Testis (tissue), 3 donors: ENCODE data around the gene ADORA1. TPM values are rescaled to one million over a fixed set of nuclear protein-coding genes. Genes with fewer than 3 reads are reported as not detected.

Experiments
- DNase-seq: peaks from one replicate; pipeline ENCODE4 v3.0.0-alpha.2; 2019
- H3K27ac ChIP-seq, 2 donors: fragments of 200-600 bp; sonication (generic); one replicate each; pipeline ENCODE4 v1.5.1; 2019
- H3K27me3 ChIP-seq: fragments of 200-600 bp; sonication (generic); one replicate; pipeline ENCODE4 v1.5.1; 2019
- H3K36me3 ChIP-seq: fragments of 200-600 bp; sonication (generic); one replicate; pipeline ENCODE4 v1.5.1; 2017; ENCODE audit warnings: low read depth; ENCODE audit errors: missing control alignments
- H3K4me1 ChIP-seq: fragments of 200-600 bp; sonication (generic); one replicate; pipeline ENCODE4 v1.5.1; 2019
- H3K4me3 ChIP-seq, 2 donors: fragments of 200-600 bp; sonication (generic); one replicate each; pipeline ENCODE4 v1.5.1; 2017 to 2019
- H3K9me3 ChIP-seq: fragments of 200-600 bp; sonication (generic); one replicate; pipeline ENCODE4 v1.5.1; 2017
- POLR2A ChIP-seq: fragments of 450-650 bp; IDR thresholded peaks from one replicate; pipeline ENCODE4 v1.6.1; 2017; ENCODE audit warnings: antibody characterized with exemption, mild to moderate bottlenecking, moderate library complexity
- WGBS, 2 donors: methylation state at CpG; one replicate each; pipeline ENCODE4 v1.1.5; 2018; 5-methylcytosine and 5-hydroxymethylcytosine counted together
- intact Hi-C: fragments of 100-400 bp; cut with DNase I; formaldehyde crosslinking; loops from one replicate; pipeline ENCODE4 v1.15.1; 2023; ENCODE audit warnings: low total_unique reads
- polyA plus RNA-seq: library from polyadenylated mRNA; stranded (reverse); fragments of 350-450 nt; fragmentation: Illumina TruSeq; extraction: RNeasy Lipid Tissue Mini Kit (QIAGEN cat#74804); gene quantifications from one replicate; pipeline ENCODE4 v1.2.3, GENCODE V29; 2014; ENCODE audit warnings: low read depth, low replicate concordance; ENCODE audit not compliant: insufficient read depth
- total RNA-seq, 2 donors: library from RNA; depleted of rRNA; stranded (reverse); fragments of >200 nt; gene quantifications; one replicate each; pipeline ENCODE4 v1.2.3, GENCODE V29; 2016
- TF ChIP-seq, protein P1 (sequence below), 3 experiments: fragments of 450-650 bp in 2 of 3; fragments of 200-600 bp in 1 of 3; sonication (generic) in 1 of 3; IDR thresholded peaks; one replicate each; pipeline ENCODE4 v1.5.1; 2016 to 2019; ENCODE audit warnings: antibody characterized with exemption in 3 of 3, mild to moderate bottlenecking in 2 of 3, moderate library complexity in 1 of 3

ADORA1 gene
- total and polyA plus RNA-seq, 3 donors from 2014 or later = 43.2 to 68.6 (median 61.9) TPM

DNA sequence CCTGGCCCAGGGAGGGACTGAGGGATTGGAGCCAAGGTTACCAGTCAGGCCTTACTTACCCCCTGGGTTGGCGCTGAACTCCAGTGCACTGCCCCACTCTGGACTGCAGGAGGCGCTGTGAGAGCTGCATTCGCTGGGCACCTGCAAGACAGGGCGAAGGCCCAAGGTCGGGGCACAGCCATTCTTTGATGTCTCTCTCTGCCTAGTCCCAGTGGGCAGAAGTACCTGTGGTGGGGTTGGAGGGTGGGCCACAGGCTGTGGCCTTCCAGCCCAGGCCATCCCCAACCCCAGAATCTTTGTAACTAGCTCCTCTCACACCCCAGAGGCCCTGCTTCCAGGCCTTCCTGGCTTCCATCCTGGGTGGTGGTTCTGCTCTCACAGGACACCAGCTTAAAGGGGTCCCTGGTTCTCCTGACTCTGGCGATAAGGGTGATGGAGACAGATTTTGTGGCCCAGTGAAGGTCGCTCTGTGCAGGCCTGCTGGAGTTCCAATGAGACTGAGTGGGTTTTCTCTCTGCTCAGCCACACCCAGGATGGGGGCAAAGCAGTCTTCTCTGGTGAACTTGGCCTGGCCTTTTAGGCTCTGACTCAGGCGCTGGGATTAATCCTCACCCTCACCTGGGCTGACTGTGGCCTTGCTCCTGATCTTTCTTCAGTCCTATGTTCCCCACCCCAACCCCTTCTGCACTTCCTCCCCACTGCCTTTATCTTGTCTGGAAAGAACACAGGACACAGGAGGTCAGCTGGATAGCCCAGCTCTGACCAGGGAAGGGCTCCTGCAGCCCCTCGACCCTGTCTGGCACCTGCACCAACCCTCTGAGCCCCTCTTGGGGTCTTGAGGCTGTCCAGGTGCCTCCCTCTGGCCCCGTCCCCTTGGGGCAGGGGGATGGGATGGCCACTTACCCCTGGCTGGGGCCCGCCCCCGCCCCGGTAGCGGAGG lies 42.7 kb upstream of the ADORA1 start:
- no peak for TF ChIP-seq POLR2A
- TF ChIP-seq, protein P1, sequence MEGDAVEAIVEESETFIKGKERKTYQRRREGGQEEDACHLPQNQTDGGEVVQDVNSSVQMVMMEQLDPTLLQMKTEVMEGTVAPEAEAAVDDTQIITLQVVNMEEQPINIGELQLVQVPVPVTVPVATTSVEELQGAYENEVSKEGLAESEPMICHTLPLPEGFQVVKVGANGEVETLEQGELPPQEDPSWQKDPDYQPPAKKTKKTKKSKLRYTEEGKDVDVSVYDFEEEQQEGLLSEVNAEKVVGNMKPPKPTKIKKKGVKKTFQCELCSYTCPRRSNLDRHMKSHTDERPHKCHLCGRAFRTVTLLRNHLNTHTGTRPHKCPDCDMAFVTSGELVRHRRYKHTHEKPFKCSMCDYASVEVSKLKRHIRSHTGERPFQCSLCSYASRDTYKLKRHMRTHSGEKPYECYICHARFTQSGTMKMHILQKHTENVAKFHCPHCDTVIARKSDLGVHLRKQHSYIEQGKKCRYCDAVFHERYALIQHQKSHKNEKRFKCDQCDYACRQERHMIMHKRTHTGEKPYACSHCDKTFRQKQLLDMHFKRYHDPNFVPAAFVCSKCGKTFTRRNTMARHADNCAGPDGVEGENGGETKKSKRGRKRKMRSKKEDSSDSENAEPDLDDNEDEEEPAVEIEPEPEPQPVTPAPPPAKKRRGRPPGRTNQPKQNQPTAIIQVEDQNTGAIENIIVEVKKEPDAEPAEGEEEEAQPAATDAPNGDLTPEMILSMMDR (IDR thresholded peaks at IDR 0.05) = peak in 2 of 3 experiments; percentile 5 to 19
- Histone ChIP-seq H3K36me3 (no peaks in the 10 kb centered on the region), H3K4me3 (no peak overlapping the region), H3K27ac (no peak overlapping the region), H3K4me1 (no peaks in the 10 kb centered on the region), H3K27me3 (no peaks in the 10 kb centered on the region), H3K9me3 (no peaks in the 10 kb centered on the region)
- WGBS, 2 donors = 86 to 90% methylated on average over 4 to 14 of the region's 14 CpGs
- intact Hi-C loops = no loop called here
- DNase-seq = no peak

- no peak within 1 kb of the TSS for H3K4me3 ChIP-seq
- H3K27me3 ChIP-seq = no peaks in the 10 kb centered on the region
- H3K27ac ChIP-seq = no peak within 1 kb of the TSS
- TF ChIP-seq, protein P1 (IDR thresholded peaks at IDR 0.05) = no peak
- TF ChIP-seq POLR2A = no peak
- intact Hi-C loops = no loop called here
- 85 to 91% methylated on average over 21 to 36 of the region's 36 CpGs for WGBS, 2 donors
- no peak for DNase-seq
- H3K9me3 ChIP-seq = no peaks in the 10 kb centered on the region
- no peaks in the 10 kb centered on the region for H3K36me3 ChIP-seq
- peaks cover 1% of the 10 kb centered on the region for H3K4me1 ChIP-seq
These were observed 41.8 kb upstream of the ADORA1 start, which contains the start of gene MYOG for GRCh38 chr1:203085528-203086406. MYOG (minus strand) TSS chr1:203086012; CDS start chr1:203085961, 51 bp downstream.

GRCh38 chr1:203086992-203087763 lies 40.3 kb upstream of the ADORA1 start:
- intact Hi-C loops = no loop called here
- no peak for DNase-seq
- H3K36me3 ChIP-seq = no peaks in the 10 kb centered on the region
- no peaks in the 10 kb centered on the region for H3K9me3 ChIP-seq
- H3K27ac ChIP-seq = no peak overlapping the region
- H3K4me1 ChIP-seq = peaks cover 11% of the 10 kb centered on the region
- TF ChIP-seq, protein P1 (IDR thresholded peaks at IDR 0.05) = no peak
- no peak for TF ChIP-seq POLR2A
- H3K27me3 ChIP-seq = no peaks in the 10 kb centered on the region
- 83 to 93% methylated on average over 10 to 11 of the region's 11 CpGs for WGBS, 2 donors
- no peak overlapping the region for H3K4me3 ChIP-seq

DNA sequence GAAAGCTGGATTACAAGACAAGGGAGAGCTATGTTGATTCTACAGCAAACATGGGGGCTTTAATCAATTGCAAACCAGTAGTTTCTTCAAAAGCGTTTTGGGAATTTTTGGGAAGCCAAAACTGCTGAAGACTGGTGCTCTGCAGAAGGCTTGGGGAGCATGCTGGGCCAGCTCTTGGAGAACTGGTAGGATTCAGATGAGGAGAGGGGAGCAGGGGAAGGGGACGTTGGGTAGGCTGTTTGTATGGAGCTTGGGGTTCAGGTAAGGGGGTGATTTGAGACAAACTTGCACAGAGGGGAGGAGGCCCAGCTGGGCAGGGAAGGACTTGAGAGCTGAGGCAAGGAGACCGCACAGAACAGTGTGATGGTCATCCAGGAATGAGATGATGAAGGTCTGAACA lies 39.1 kb upstream of the ADORA1 start:
- 88 to 90% methylated on average over 3 of the region's 3 CpGs for WGBS, 2 donors
- peaks cover 11% of the 10 kb centered on the region for H3K4me1 ChIP-seq
- DNase-seq = no peak
- H3K9me3 ChIP-seq = no peaks in the 10 kb centered on the region
- no peaks in the 10 kb centered on the region for H3K36me3 ChIP-seq
- H3K4me3 ChIP-seq = no peak overlapping the region
- H3K27me3 ChIP-seq = no peaks in the 10 kb centered on the region
- intact Hi-C loops = no loop called here
- no peak overlapping the region for H3K27ac ChIP-seq
- TF ChIP-seq POLR2A = no peak
- TF ChIP-seq, protein P1 (IDR thresholded peaks at IDR 0.05) = no peak
